ENCODE results near the gene RABGAP1L.

DNA sequence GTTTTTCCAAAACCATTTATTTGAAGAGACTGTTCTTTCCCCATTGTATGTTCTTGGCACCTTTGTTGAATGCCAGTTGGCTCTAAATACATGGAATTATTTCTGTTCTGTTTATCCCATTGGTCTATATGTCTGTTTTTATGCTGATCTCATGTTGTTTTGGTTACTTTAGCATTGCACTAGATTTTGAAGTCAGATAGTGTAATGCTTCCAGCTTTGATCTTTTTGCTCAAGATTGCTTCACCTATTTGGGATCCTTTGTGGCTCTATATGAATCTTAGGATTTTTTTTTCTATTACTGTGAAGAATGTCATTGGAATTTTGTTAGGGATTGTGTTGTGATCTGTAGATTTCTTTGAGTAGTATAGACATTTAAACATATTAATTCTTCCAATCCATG lies 149.3 kb downstream of the RABGAP1L start:
- TF ChIP-seq, protein P1, sequence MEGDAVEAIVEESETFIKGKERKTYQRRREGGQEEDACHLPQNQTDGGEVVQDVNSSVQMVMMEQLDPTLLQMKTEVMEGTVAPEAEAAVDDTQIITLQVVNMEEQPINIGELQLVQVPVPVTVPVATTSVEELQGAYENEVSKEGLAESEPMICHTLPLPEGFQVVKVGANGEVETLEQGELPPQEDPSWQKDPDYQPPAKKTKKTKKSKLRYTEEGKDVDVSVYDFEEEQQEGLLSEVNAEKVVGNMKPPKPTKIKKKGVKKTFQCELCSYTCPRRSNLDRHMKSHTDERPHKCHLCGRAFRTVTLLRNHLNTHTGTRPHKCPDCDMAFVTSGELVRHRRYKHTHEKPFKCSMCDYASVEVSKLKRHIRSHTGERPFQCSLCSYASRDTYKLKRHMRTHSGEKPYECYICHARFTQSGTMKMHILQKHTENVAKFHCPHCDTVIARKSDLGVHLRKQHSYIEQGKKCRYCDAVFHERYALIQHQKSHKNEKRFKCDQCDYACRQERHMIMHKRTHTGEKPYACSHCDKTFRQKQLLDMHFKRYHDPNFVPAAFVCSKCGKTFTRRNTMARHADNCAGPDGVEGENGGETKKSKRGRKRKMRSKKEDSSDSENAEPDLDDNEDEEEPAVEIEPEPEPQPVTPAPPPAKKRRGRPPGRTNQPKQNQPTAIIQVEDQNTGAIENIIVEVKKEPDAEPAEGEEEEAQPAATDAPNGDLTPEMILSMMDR (IDR thresholded peaks at IDR 0.05), result no peak
- TF ChIP-seq POLR2A (IDR thresholded peaks at IDR 0.05), result no peak

Measured in thyroid gland (tissue), 4 donors.